Smooth muscle cell (in vitro differentiated cells): ENCODE results near the gene MDC1. TPM values are rescaled to one million over a fixed set of nuclear protein-coding genes. Genes with fewer than 3 reads are reported as not detected.
"Not testable (repeated sequence)": the region's sequence is repeated elsewhere in the genome, so short reads cannot be mapped to it uniquely, and the experiment has no call there.

Experiments
- DNase-seq: peaks from one replicate; lab custom pipeline; 2025; ENCODE audit not compliant: unreplicated experiment; lab: John Stamatoyannopoulos, UW
- H2AFZ ChIP-seq: fragments of 200-600 bp; sonication (generic); 2 replicates; pipeline ENCODE4 v1.6.0; 2016; ENCODE audit warnings: antibody characterized with exemption, low read depth, mild to moderate bottlenecking
- H3F3A ChIP-seq: fragments of 200-600 bp; sonication (generic); 2 replicates; pipeline ENCODE4 v1.6.0; 2017; ENCODE audit warnings: antibody characterized with exemption, low read depth
- H3K27ac ChIP-seq: fragments of 200-600 bp; sonication (generic); 2 replicates; pipeline ENCODE4 v1.5.1; 2016; ENCODE audit warnings: low read depth, mild to moderate bottlenecking
- H3K27me3 ChIP-seq: fragments of 200-600 bp; sonication (generic); 2 replicates; pipeline ENCODE4 v1.6.1; 2016; ENCODE audit warnings: low read depth, mild to moderate bottlenecking
- H3K36me3 ChIP-seq: fragments of 200-600 bp; sonication (generic); 2 replicates; pipeline ENCODE4 v1.5.1; 2016; ENCODE audit warnings: low read depth
- H3K4me1 ChIP-seq: fragments of 200-600 bp; sonication (generic); 2 replicates; pipeline ENCODE4 v1.5.1; 2016; ENCODE audit warnings: low read depth
- H3K4me2 ChIP-seq: fragments of 200-600 bp; sonication (generic); 2 replicates; pipeline ENCODE4 v1.6.0; 2016; ENCODE audit warnings: mild to moderate bottlenecking
- H3K4me3 ChIP-seq: fragments of 200-600 bp; sonication (generic); 2 replicates; pipeline ENCODE4 v1.5.1; 2016; ENCODE audit warnings: mild to moderate bottlenecking
- H3K79me2 ChIP-seq: fragments of 200-600 bp; sonication (generic); 2 replicates; pipeline ENCODE4 v1.6.0; 2016; ENCODE audit warnings: low read depth, mild to moderate bottlenecking
- H3K9ac ChIP-seq: fragments of 200-600 bp; sonication (generic); 2 replicates; pipeline ENCODE4 v1.6.0; 2016; ENCODE audit warnings: low read depth
- H3K9me3 ChIP-seq: fragments of 200-600 bp; sonication (generic); replicated peaks from 2 replicates; pipeline ENCODE4 v1.5.1; 2016; ENCODE audit warnings: low read depth
- H4K20me1 ChIP-seq: fragments of 200-600 bp; sonication (generic); 2 replicates; pipeline ENCODE4 v1.6.0; 2016; ENCODE audit warnings: low read depth
- WGBS: methylation state at CpG from one replicate; pipeline ENCODE4 v1.1.7; 2016; ENCODE audit warnings: low lambda C conversion rate; 5-methylcytosine and 5-hydroxymethylcytosine counted together
- polyA plus RNA-seq: library from polyadenylated mRNA; unstranded; fragments of >200 nt; fragmentation: Nextera tagmentation; extraction: Ambion mirVana; gene quantifications from 2 replicates; pipeline ENCODE4 v1.2.1, GENCODE V29; 2016
- total RNA-seq: library from RNA; depleted of rRNA; stranded (reverse); fragments of >200 nt; gene quantifications from 2 replicates; pipeline ENCODE4 v1.2.3, GENCODE V29; 2014
- TF ChIP-seq, protein P1 (sequence below): fragments of 200-600 bp; sonication (generic); IDR thresholded peaks from 2 replicates; pipeline ENCODE4 v1.5.1; 2017; ENCODE audit warnings: borderline replicate concordance, mild to moderate bottlenecking, antibody characterized with exemption; ENCODE audit not compliant: insufficient read depth, poor library complexity, severe bottlenecking

The MDC1 gene
- total and polyA plus RNA-seq, 2 experiments from 2014 or later = 7.0 to 17.1 TPM

DNA sequence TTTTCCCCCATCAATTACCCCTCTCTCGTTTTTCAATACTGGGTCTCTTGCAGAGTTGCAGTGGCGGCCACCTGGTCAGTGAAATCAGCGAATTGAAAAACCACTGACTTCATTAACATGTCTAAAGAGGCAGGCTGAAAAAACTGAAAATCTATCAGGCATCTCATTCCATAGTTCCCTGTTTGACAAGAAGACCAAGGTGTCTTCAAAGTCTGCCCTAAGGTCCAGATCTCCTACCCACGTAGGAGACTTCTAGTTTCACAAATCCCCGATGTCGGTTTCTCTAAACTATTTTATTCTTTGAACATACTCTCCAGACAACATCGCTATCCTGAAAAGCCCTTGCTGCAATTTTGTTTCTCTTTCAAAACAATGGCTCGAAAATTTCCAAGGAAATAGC lies 2.3 kb upstream of the MDC1 start:
- 10% methylated on average over 8 of the region's 8 CpGs for WGBS

DNA sequence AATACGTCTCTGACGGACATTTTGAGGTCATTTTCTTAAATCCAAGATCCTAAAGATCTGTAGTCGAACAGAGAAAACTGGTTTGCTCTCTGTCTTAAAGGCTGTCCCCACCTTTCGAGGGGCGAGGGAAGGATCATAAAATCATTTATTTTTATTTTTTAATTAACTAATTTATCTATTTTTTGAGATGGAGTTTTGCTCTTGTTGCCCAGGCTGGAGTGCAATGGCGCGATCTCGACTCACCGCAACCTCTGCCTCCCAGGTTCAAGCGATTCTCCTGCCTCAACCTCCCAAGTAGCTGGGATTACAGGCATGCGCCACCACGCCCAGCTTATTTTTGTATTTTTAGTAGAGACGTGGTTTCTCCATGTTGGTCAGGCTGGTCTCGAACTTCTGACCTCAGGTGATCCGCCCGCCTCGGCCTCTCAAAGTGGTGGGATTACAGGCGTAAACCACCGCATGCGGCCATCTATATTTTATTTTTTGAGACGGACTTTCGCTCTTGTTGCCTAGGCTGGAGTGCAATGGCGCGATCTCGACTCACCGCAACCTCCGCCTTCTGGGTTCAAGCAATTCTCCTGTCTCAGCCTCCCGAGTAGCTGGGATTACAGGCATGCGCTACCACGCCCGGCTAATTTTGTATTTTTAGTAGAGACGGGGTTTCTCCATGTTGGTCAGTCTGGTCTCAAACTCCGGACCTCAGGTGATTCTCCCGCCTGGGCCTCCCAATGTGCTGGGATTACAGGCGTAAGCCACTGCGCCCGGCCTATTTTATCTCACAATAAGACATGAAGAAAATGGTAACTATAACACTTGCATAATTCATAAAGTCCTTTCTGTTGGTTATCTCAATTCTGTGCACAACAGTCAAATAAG lies 1.0 kb upstream of the MDC1 start:
- peak overlapping the region; percentile 84 for H3K4me2 ChIP-seq
- not testable (repeated sequence) for H3K36me3 ChIP-seq, H3K27me3 ChIP-seq, H2AFZ ChIP-seq, DNase-seq, H3K9me3 ChIP-seq
- peaks cover 20% of the 10 kb centered on the region for H4K20me1 ChIP-seq
- peaks cover 28% of the 10 kb centered on the region for H3F3A ChIP-seq
- 86% methylated on average over 37 of the region's 37 CpGs for WGBS
- peak overlapping the region; percentile 78 for H3K27ac ChIP-seq
- H3K9ac ChIP-seq = peak overlapping the region; percentile 17
- peaks cover 51% of the 10 kb centered on the region for H3K79me2 ChIP-seq
- H3K4me1 ChIP-seq = peaks cover 23% of the 10 kb centered on the region
- H3K4me3 ChIP-seq = peak overlapping the region; percentile 50

More for the DNA sequence above, 2.3 kb upstream of the MDC1 start:
- peak overlapping the region; percentile 23 for H2AFZ ChIP-seq
- H4K20me1 ChIP-seq = peaks cover 32% of the 10 kb centered on the region
- H3K4me2 ChIP-seq = peak overlapping the region; percentile 84
- H3K4me1 ChIP-seq = peaks cover 31% of the 10 kb centered on the region
- no peaks in the 10 kb centered on the region for H3K27me3 ChIP-seq
- DNase-seq = no peak
- H3F3A ChIP-seq = peaks cover 29% of the 10 kb centered on the region
- H3K9me3 ChIP-seq = no peaks in the 10 kb centered on the region
- peaks cover 64% of the 10 kb centered on the region for H3K79me2 ChIP-seq
- H3K4me3 ChIP-seq = peak overlapping the region; percentile 83
- H3K9ac ChIP-seq = peak overlapping the region; percentile 52
- peak overlapping the region; percentile 78 for H3K27ac ChIP-seq
- TF ChIP-seq, protein P1, sequence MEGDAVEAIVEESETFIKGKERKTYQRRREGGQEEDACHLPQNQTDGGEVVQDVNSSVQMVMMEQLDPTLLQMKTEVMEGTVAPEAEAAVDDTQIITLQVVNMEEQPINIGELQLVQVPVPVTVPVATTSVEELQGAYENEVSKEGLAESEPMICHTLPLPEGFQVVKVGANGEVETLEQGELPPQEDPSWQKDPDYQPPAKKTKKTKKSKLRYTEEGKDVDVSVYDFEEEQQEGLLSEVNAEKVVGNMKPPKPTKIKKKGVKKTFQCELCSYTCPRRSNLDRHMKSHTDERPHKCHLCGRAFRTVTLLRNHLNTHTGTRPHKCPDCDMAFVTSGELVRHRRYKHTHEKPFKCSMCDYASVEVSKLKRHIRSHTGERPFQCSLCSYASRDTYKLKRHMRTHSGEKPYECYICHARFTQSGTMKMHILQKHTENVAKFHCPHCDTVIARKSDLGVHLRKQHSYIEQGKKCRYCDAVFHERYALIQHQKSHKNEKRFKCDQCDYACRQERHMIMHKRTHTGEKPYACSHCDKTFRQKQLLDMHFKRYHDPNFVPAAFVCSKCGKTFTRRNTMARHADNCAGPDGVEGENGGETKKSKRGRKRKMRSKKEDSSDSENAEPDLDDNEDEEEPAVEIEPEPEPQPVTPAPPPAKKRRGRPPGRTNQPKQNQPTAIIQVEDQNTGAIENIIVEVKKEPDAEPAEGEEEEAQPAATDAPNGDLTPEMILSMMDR = no peak
- no peaks in the 10 kb centered on the region for H3K36me3 ChIP-seq

DNA sequence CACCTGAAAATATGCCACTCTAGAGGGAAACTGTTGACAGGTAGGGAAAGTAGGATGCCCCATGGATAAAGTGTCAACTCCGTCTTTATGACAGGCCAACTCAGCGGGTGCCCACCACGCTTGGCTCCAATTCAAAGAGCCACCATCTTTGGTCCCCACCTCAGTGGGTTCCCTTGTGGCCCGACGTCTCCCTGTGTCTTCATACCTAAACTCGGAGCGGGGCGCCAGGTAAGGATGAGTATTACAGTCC lies 277 bp downstream of the MDC1 start:
- H3K4me1 ChIP-seq = peaks cover 19% of the 10 kb centered on the region
- H3K9ac ChIP-seq = peak overlapping the region; percentile 89
- peak overlapping the region; percentile 83 for H3K27ac ChIP-seq
- H3K4me2 ChIP-seq = peak overlapping the region; percentile 86
- 3% methylated on average over 8 of the region's 8 CpGs for WGBS
- peaks cover 19% of the 10 kb centered on the region for H3F3A ChIP-seq
- H3K9me3 ChIP-seq = no peaks in the 10 kb centered on the region
- peaks cover 38% of the 10 kb centered on the region for H3K79me2 ChIP-seq
- peak overlapping the region; percentile 67 for H2AFZ ChIP-seq
- H3K36me3 ChIP-seq = no peaks in the 10 kb centered on the region
- TF ChIP-seq, protein P1 = no peak
- no peak for DNase-seq
- H3K4me3 ChIP-seq = peak overlapping the region; percentile 73
- H4K20me1 ChIP-seq = peaks cover 7% of the 10 kb centered on the region
- H3K27me3 ChIP-seq = no peaks in the 10 kb centered on the region

DNA sequence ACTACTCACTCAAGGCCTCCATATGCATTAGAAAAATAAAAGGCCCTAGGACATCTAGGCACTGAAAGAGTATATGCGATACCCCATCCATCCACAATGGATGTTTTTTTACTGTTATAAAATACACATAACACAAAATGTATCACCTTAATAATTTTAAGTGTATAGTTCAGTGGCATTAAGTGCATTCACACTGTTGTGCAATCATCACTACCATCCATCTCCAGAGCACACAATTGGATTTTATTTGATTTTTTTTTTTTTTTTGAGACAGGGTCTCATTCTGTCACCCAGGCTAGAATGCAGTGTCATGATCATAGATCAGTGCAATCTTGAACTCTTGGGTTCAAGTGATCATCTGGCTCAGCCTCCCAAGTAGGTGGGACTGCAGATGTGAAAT lies 2.8 kb downstream of the MDC1 start:
- no peaks in the 10 kb centered on the region for H3K9me3 ChIP-seq
- peaks cover 7% of the 10 kb centered on the region for H3F3A ChIP-seq
- no peak overlapping the region for H2AFZ ChIP-seq
- peaks cover 15% of the 10 kb centered on the region for H3K4me1 ChIP-seq
- no peak overlapping the region for H3K27ac ChIP-seq
- no peak overlapping the region for H3K9ac ChIP-seq
- WGBS = 100% methylated on average over 1 of the region's 1 CpG
- H3K79me2 ChIP-seq = peaks cover 22% of the 10 kb centered on the region
- TF ChIP-seq, protein P1 = no peak
- no peaks in the 10 kb centered on the region for H3K27me3 ChIP-seq
- H3K36me3 ChIP-seq = no peaks in the 10 kb centered on the region
- H3K4me3 ChIP-seq = no peak overlapping the region
- no peak overlapping the region for H3K4me2 ChIP-seq
- no peaks in the 10 kb centered on the region for H4K20me1 ChIP-seq
- no peak for DNase-seq
